Measurements from ENCODE around the gene ELAVL2.

The ELAVL2 gene

DNA sequence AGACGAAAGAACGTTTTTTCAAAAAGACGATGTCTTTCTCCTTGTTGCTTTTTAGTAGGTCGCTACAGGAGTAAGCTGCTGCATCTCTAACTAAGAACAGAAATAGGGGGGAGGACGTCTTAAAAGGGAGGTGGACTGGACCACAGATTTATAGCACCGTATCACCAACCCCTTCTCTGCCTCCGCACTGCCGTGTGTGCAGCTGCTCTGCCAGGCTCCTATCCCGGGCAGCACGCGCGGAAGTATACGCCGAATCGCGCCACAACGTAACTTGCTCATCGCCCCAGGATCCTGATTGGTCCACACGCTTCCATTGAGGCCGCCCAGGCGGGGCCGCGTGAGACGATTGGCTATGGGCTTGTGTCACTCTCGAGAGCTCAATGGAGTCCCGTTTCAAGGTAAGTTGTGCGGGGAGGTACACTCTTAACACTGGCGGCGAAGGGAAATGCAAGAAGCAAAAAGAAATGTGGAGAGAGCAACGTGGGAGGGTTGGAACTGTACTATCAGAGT, at the start of gene ELAVL2:
Gene ELAVL2, minus strand, starts transcription at position 121 of the 510 bp plus-strand sequence. CDS start 64,006 bp downstream, outside the sequence.
- H3K4me3 ChIP-seq (ENCODE audit: low read depth, low read length): peak within 1 kb of the TSS; percentile 65
- DNase-seq (ENCODE audit: low read depth): peak; percentile 99
- TF ChIP-seq, protein P1, sequence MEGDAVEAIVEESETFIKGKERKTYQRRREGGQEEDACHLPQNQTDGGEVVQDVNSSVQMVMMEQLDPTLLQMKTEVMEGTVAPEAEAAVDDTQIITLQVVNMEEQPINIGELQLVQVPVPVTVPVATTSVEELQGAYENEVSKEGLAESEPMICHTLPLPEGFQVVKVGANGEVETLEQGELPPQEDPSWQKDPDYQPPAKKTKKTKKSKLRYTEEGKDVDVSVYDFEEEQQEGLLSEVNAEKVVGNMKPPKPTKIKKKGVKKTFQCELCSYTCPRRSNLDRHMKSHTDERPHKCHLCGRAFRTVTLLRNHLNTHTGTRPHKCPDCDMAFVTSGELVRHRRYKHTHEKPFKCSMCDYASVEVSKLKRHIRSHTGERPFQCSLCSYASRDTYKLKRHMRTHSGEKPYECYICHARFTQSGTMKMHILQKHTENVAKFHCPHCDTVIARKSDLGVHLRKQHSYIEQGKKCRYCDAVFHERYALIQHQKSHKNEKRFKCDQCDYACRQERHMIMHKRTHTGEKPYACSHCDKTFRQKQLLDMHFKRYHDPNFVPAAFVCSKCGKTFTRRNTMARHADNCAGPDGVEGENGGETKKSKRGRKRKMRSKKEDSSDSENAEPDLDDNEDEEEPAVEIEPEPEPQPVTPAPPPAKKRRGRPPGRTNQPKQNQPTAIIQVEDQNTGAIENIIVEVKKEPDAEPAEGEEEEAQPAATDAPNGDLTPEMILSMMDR (IDR thresholded peaks at IDR 0.05; ENCODE audit: control insufficient read depth, extremely low read depth, insufficient read depth): no peak

DNA sequence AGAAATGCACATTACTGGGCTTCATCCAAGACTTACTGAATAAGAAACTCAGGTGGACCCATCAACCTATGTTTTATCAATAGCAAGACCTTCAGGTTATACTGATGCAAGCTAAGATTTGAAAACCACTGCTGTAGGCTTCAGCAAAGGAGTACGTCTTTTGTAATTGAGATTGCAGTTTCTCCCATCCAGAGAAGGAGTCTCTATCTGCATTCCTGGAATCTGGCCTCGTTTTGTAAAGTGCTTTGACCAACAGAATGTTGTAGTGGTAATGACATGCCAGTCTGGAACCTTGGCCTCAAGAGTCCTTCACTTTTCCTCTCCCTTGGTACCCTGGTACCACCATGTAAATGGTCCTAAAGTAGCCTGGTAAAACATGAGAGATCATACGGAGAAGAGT, 32.2 kb upstream of the ELAVL2 start:
- TF ChIP-seq, protein P1 (IDR thresholded peaks at IDR 0.05; ENCODE audit: control insufficient read depth, extremely low read depth, insufficient read depth): no peak
- DNase-seq (ENCODE audit: low read depth): no peak
- H3K4me3 ChIP-seq (ENCODE audit: low read depth, low read length): no peak overlapping the region

DNA sequence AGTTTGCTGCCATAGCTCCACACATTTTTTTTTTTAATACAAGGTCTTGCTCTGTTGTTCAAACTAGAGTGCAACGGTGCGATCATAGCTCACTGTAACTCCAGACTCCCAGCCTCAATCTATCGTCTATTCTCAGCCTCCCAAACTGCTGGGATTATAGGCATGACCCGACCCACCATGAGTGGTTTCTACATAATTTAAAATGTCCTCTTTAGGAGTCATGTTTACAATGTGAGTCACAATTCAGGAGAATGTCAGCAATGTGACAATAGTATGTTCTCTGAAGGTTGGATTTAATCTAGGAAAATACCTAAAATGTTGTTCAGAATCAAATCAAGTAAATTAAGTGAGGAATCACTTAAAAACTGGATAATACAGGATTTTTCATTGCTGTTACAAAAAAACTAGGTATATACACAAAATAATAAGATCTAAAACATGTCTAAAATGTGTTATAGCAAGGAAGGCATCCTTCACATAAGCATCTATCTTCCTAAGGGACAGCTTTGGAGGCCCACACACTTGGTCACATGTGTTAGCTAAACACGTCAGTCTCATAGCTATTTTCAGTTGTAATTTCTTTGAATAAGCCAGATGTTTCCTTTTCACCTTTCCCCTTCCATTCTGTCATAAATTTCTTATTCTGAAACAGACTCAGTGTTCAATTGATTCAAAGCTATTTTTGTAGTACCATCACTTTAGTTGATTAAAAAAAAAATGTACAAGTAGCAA, 30.0 kb upstream of the ELAVL2 start:
- DNase-seq (ENCODE audit: low read depth): no peak
- H3K4me3 ChIP-seq (ENCODE audit: low read depth, low read length): no peak overlapping the region
- TF ChIP-seq, protein P1 (IDR thresholded peaks at IDR 0.05; ENCODE audit: control insufficient read depth, extremely low read depth, insufficient read depth): no peak

DNA sequence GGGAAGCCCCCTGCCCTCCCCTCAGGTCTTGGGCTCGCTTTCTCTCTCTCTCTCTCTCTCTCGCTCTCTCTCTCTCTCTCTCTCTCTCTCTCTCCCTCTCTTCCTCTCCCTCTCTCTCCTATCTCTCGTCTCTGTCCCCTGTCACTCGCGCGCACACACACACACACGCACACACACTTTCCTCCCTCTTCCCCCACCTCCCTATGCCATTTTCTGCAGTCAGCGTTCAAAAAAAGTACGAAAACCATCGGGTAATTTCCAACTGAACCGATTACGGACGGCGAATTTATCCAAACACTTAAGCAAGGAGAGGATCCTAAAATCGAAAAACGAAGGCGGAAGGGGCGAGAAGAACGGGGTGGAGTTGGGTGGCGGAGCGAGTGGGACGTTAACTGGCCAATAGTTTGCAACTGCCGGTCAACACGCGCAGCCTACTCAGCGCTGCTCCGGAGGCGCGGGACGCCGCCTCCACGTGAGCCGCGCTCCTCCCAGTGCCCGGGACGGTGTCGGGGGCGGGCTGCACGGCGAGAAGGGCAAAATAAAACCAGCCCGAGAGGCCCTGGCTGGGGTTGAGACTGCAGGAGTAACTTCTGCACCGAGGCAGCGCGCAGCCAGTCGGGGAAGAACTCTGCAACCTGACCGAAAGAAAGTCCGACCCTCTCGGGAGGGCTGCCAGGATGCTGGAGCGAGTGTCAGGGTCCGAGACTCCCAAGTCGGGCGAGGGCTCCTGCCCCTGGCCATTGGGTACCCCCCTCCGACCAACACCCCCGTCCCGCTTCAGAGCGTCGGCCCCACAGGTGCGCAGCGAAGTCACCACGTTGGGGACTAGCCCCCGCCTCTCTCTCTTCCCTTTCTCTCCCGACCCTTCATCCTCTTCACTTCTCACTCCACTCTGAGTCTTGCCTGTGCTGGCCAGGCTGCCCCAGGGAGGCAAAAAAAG, 24.9 kb upstream of the ELAVL2 start:
- H3K4me3 ChIP-seq (ENCODE audit: low read depth, low read length): peak overlapping the region; percentile 48
- TF ChIP-seq, protein P1 (IDR thresholded peaks at IDR 0.05; ENCODE audit: control insufficient read depth, extremely low read depth, insufficient read depth): no peak
- DNase-seq (ENCODE audit: low read depth): peak; percentile 3

DNA sequence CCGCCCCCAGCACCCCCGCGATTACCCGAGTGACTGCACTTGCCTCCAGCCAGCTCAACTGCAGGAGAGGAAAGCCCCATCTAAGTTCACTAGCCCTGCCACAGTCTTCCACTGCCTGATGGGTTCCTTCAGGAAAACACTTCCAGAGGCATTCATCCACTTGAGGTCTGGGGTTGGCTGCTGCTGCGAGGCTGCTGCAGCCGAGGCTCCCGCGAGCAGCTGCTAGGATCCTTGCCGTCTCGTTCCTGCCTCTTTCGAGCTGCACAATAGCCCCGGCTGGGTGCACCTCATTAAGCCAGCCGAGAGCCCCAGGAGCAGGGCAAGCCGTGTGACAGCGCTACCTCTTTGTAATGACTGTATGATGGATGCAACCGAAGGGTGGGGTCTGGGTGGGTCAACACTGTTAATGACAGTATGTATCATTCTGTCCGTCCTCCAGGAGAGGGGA, 24.2 kb upstream of the ELAVL2 start:
- TF ChIP-seq, protein P1 (IDR thresholded peaks at IDR 0.05; ENCODE audit: control insufficient read depth, extremely low read depth, insufficient read depth): no peak
- H3K4me3 ChIP-seq (ENCODE audit: low read depth, low read length): peak overlapping the region; percentile 48
- DNase-seq (ENCODE audit: low read depth): no peak

DNA sequence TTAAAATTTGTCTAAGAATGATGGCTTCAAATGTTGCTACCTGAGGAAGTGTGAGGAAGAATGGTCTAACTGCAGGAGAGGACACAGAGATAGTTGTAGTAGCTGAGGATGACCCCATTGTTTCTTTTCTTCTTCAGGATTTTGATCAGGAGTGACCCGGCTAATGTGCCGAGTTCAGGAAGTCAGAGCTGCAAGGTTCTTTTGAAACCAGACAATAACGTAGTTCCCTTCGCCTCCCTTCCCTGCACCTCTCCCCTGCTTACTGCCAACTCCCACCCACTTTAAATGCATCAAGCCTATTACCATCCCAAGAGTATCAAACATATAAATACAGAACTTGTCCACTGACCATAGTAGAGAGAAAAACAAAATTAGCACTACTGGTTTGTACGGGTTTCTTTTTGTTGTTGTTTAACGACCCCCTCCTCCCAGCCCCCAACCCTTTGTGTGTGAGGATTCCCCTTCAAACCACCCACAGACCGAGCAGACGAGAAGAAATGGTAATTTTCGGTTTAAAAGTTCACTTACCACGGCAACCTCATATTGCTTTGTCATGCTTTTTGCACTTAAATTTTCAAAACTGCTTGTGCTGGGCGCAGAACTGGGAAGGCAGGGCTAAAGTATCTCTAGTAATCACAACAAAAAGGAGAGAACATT, 23.5 kb upstream of the ELAVL2 start:
- no peak for DNase-seq (ENCODE audit: low read depth)
- no peak overlapping the region for H3K4me3 ChIP-seq (ENCODE audit: low read depth, low read length)
- TF ChIP-seq, protein P1 (IDR thresholded peaks at IDR 0.05; ENCODE audit: control insufficient read depth, extremely low read depth, insufficient read depth): no peak
